ENCODE measurements around the gene GOSR2.

Gene GOSR2

GRCh38 chr17:46877466-46877865, 45.5 kb upstream of the GOSR2 start:
- DNase-seq (ENCODE audit: extremely low read depth, low read depth): no peak
- no peak for TF ChIP-seq CTCF (IDR thresholded peaks at IDR 0.05; ENCODE audit: low read depth, low read length, missing control alignments)
- no peak overlapping the region for H3K4me3 ChIP-seq (replicated peaks; ENCODE audit: low read depth, low read length)

DNA sequence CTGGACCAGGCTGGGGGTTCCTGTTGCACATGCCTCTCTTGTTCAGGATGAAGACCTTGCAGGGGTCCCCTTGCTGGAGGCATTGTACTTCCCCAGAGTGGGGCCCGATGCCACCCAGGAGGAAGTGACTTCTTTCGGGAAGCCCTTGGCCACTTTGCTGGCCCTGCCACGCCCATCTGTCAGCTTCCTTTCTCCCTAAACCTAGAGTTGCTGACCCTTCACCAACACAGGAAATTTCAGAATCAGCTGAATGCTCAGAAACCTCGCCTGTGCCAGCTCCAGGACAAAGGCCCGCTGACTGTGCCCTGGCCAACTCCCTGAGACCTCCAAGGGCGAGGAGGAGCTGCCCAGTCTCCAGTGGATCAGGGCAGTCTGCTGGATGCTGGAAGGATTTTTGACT, 44.9 kb upstream of the GOSR2 start:
- no peak overlapping the region for H3K4me3 ChIP-seq (replicated peaks; ENCODE audit: low read depth, low read length)
- no peak for TF ChIP-seq CTCF (IDR thresholded peaks at IDR 0.05; ENCODE audit: low read depth, low read length, missing control alignments)
- DNase-seq (ENCODE audit: extremely low read depth, low read depth): no peak

DNA sequence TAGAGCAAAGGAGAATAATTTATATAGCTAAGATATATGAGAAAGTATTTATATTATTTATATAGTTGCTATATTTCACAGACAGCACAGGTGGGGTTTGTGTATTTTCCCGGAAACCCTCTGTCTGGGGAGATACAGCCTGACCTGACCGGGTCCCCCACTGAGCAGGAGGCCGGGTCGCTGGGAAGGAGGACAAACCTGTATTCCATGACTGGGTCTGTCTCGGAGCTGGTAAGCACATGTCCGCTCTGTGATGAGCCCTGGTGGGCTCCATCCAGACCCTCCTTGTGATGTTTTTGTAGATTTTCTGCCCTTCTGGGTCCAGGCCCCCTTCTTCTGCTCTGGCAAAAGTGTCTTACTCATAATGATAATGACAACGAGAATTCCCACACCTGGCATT, 43.9 kb upstream of the GOSR2 start:
- DNase-seq (ENCODE audit: extremely low read depth, low read depth): no peak
- no peak overlapping the region for H3K4me3 ChIP-seq (replicated peaks; ENCODE audit: low read depth, low read length)
- TF ChIP-seq CTCF (IDR thresholded peaks at IDR 0.05; ENCODE audit: low read depth, low read length, missing control alignments): no peak

DNA sequence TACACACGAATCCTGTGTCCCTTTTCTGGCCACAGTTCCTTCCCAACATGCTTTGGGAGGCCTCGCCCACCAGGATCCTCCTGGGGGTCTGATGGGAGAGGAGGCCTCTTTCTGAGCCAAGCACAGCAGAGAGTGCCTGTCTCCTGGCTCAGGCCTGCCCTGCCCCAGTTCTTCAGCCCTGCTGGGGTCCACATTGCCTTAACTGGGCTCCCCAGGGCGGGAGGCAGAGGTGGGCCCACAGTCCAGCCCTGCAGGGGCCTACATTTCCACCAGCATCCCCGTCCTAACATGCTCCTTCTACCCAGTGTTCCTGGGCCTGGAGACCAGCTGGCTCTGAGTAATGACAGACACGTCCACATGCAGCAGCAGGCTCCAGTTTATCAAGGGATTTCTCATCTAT, 41.9 kb upstream of the GOSR2 start:
- no peak overlapping the region for H3K4me3 ChIP-seq (replicated peaks; ENCODE audit: low read depth, low read length)
- no peak for TF ChIP-seq CTCF (IDR thresholded peaks at IDR 0.05; ENCODE audit: low read depth, low read length, missing control alignments)
- no peak for DNase-seq (ENCODE audit: extremely low read depth, low read depth)

- DNase-seq (ENCODE audit: extremely low read depth, low read depth): no peak
- H3K4me3 ChIP-seq (replicated peaks; ENCODE audit: low read depth, low read length): no peak overlapping the region
- TF ChIP-seq CTCF (IDR thresholded peaks at IDR 0.05; ENCODE audit: low read depth, low read length, missing control alignments): no peak
Observed at GRCh38 chr17:46882666-46883065, 40.3 kb upstream of the GOSR2 start.

DNA sequence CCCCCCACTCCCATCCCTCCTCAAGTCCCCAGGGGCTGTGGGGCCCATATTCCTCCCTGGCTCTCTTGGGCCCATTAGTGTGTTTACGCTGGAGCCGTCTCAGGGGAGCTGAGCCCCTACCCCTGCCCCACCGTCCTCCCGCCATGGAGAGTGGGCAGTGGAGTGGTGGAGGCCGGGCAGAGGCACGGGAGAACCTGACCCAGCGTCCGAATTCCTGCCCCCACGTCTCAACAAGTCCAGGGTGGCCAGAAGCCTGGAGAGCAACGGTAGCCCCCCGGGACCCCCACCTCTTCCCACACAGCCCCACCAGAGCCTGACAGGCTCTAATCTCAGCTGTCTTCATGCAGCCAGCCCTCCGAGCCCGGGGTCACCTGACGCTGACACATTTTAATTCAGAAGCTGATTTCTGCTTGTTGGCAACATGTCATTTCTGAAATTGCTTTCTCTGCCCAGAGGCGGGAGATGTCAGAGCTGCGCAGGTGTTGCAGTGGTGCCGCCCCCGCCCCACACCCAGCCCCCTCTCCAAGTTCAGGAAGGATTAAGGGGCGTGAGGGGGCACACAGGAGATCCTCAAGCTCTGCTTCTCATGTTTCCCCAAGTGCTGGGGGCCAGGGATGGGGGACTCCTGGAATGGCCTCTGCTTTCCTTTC, 39.0 kb upstream of the GOSR2 start:
- TF ChIP-seq CTCF (IDR thresholded peaks at IDR 0.05; ENCODE audit: low read depth, low read length, missing control alignments): no peak
- DNase-seq (ENCODE audit: extremely low read depth, low read depth): no peak
- H3K4me3 ChIP-seq (replicated peaks; ENCODE audit: low read depth, low read length): no peak overlapping the region

GRCh38 chr17:46884552-46884951, 38.4 kb upstream of the GOSR2 start:
- no peak overlapping the region for H3K4me3 ChIP-seq (replicated peaks; ENCODE audit: low read depth, low read length)
- TF ChIP-seq CTCF (IDR thresholded peaks at IDR 0.05; ENCODE audit: low read depth, low read length, missing control alignments): no peak
- DNase-seq (ENCODE audit: extremely low read depth, low read depth): no peak

All from HFF-Myc (cell line).